SKM-1 (cell line): ENCODE results near the gene PHKG2.
A peak's percentile ranks its signal among the peaks of the same experiment; 100 is the strongest.

ENCODE experiments used
- DNase-seq: peaks from one replicate; lab custom pipeline; 2025; ENCODE audit not compliant: unreplicated experiment; lab: John Stamatoyannopoulos, UW

PHKG2 gene

DNA sequence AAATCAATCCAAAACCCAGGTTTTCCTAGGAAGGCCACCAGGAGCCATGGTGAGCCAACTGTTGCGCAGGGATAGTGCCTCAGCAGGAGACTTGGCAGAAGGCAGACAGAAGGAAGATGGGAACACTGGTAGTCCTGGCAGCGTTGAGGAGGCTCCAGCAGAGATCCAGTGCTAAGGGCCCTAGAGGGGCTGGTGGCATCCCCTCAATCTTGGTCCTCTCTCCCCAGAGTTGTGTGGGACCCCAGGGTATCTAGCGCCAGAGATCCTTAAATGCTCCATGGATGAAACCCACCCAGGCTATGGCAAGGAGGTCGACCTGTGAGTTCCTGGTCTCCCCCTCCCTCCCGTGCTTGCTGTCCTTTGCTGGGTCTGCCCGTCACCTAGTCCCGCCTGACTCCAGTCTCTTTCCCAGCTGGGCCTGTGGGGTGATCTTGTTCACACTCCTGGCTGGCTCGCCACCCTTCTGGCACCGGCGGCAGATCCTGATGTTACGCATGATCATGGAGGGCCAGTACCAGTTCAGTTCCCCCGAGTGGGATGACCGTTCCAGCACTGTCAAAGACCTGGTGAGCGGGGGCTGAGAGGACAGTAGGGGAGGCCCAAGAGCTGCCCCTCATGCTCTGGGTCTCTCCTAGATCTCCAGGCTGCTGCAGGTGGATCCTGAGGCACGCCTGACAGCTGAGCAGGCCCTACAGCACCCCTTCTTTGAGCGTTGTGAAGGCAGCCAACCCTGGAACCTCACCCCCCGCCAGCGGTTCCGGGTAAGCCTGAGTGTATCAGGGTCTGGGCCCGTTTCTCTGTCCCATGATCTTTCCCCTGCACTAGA is 7.9 kb downstream of the PHKG2 start:
- DNase-seq: no peak

- no peak for DNase-seq
Observed at GRCh38 chr16:30756781-30757100, 8.5 kb downstream of the PHKG2 start.

DNA sequence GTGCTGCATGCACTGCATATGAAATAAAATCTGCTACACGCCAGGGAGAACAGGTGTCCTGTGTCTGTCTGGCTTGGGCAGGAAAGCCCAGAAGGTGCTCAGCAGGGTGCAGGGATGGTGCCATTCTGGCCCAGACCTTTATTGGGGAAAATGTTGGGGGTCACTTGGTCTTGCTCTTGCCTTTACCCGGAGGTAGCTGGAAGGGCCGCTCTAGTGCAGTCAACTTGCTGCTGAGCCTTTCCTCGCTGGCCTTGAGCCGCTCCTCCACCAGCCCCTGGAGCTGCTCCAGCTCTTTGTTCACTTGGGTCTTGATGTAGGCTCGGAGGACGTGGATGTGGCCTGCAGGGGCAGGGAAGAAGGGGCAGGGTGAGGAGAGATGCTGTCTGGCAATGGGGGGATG is 9.1 kb downstream of the PHKG2 start:
- DNase-seq: no peak

DNA sequence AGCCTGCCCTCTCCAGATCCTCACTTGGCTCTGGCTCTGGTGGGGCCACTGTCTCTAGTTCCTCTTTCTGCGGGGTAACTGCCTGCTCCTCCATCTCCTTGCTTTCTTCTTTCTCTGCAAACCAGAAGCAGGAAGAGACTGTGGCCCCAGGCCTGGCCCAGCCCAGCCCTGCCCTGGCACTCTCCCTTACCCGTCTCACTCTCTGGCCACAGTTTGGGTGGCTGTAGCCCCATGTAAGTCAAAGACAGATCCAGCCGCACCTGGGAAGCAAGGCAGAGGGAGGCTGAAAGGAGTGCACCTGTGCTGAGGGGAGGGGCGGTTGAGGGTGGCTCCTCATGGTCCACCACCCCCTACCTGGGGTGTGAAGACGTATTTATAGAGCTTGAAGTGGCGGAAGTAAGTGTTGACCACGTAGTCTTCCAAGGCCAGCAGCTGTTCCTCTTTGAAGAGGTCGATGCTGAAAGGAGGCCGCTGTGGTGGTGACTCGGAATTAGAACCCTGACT is 10.8 kb downstream of the PHKG2 start:
- peak; percentile 84 for DNase-seq

DNA sequence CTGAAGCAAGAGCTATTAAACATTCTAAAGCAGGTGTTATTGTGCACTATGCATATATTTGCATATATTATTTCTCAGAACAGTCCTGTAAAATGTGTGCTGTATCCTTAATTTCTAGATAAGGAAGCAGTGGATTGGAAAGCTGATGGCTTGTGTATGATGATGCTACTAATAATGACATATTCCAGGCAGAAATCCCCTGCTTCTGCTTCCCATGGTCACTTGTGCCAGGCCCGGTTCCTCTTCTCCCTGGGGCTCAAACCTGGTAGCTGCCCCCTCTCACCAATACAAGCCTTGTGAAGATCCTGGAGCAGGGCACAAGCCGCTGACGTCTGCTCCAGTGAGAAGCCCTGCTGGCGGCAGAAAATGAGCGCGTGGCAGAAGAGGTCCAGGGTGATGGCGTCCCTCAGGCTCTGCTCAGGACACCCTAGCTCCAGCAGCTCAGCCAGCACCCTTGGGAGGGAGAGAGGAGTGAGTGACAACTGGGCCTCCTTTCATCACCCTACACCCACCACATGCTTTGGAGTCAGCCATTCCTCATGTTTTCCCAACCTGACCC is 11.9 kb downstream of the PHKG2 start:
- DNase-seq: no peak

DNA sequence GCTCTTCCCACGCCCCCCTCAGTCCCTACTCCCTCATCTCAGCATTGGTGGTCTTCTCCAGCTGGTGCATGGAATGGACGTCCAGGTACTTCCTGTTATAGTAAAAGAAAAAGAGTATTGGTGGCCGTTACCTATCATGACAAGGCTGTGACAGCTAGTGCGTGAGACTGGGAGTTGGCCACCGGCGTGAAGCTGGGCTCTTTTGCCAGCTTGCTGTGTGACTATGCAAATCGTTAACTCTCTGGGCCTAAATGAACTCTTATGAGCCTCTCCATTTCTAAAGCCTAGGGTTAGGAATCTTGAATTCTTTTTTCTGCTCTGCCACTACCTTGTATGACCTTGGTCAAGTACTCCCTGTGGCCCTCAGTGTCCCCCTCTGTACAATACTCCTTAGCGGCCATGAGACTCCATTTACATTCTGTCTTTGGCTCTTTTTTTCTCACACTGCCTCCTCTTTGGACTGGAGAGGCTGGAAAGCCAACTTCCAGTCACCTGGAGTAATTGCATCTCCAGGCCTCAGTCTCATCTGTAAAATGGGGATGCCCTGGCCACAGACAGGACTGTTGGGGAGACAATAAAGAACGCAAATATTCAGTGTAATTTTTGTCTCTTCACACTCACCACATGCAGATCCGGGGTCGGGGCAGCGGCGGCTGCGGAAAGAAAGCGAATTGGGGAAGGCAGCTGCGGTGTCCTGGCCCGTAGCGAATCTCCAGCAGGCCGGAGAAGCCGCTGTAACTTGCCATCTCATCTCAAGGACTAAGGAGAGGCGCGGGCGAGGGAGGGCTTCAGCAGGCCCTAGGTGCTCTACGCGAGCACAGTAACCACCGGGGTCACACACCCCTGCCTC is 12.6 kb downstream of the PHKG2 start:
- no peak for DNase-seq

GRCh38 chr16:30761427-30761927 is 13.3 kb downstream of the PHKG2 start:
- no peak for DNase-seq

- peak; percentile 99 for DNase-seq
Observed at GRCh38 chr16:30761928-30762902, 14.0 kb downstream of the PHKG2 start, which contains the start of the genes CFAP119 and RNF40. Gene CFAP119, minus strand, starts transcription at chr16:30762062. Its CDS starts 314 bp downstream, at chr16:30761748. Gene RNF40, plus strand, starts transcription at chr16:30762322. Its CDS starts 224 bp downstream, at chr16:30762546.

DNA sequence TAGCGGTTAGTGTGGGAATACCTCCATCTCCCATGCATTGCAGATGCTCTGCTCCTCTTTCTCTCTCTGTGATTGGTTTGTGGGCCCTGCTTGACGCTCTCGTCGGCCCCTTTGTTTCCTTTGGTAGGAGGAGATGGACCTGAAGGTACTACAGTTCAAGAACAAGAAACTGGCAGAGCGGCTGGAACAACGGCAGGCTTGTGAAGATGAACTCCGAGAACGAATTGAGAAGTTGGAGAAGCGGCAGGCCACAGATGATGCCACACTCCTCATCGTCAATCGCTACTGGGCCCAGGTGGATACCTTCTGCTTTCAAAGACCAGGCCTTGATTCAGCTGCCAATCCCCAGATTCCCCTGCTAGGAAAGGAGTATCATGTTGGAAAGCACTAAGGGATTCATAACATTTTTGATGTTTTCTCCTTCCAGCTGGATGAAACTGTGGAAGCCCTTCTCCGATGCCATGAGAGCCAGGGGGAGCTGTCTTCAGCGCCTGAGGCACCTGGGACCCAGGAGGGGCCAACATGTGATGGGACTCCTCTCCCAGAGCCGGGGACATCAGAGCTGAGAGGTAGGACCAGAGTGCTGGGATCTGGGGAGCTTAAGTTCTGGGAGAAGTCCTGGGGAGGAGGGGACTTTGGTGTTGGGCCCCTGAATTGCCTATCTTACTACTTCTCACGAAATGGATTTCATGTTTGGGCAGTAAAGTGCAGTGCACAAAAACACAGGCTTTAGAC is 14.9 kb downstream of the PHKG2 start:
- no peak for DNase-seq

GRCh38 chr16:30764086-30764485 is 15.9 kb downstream of the PHKG2 start:
- no peak for DNase-seq

- no peak for DNase-seq
Observed at GRCh38 chr16:30764816-30765465, 16.7 kb downstream of the PHKG2 start.

DNA sequence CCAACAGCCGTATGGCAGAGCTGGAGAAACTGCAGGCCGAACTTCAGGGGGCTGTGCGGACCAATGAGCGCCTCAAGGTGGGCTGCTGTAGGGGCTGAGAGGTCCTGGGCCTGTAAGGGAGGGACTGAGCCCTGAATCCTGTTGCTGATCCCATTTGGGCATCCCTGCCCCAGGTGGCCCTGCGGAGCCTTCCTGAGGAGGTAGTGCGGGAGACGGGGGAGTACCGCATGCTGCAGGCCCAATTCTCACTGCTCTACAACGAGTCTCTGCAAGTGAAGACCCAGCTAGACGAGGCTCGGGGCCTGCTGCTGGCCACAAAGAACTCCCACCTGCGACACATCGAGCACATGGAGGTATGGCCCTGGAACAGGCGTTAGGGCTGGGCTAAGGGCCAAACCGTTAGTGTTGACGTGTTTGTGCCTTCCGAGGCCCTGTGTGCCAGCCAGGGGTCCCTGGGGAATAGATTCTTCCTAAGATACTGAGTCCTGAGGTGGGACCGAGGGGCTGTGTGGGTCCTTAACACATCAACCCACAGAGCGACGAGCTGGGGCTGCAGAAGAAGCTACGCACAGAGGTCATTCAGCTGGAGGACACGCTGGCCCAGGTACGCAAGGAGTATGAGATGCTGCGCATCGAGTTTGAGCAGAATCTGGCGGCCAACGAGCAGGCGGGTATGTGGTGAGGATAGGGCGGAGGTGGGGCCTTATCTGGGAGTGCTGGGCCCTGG is 18.1 kb downstream of the PHKG2 start:
- DNase-seq: no peak

- no peak for DNase-seq
Observed at GRCh38 chr16:30766933-30767284, 18.7 kb downstream of the PHKG2 start.

GRCh38 chr16:30767767-30768465 is 19.7 kb downstream of the PHKG2 start:
- no peak for DNase-seq

- no peak for DNase-seq
Observed at GRCh38 chr16:30768583-30769181, 20.5 kb downstream of the PHKG2 start.

- DNase-seq: no peak
Observed at GRCh38 chr16:30769379-30770089, 21.3 kb downstream of the PHKG2 start.

DNA sequence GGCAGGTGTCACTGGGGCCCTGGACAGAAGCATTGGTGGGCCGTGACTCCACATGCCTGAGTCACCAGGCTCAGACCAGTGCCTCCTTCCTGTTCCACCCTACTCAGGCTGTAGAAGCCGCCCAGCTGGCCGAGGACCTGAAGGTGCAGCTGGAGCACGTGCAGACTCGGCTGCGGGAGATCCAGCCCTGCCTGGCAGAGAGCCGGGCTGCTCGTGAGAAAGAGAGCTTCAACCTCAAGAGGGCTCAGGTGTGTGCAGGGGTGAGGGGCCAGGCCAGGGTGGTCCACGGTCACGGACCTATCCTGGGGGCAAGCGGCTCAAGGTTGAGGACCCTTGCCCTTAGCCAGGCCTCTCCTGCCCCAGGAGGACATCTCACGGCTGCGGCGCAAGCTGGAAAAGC is 23.5 kb downstream of the PHKG2 start:
- DNase-seq: no peak
